ENCODE measurements around the gene CAPN5.
"Not testable (repeated sequence)": the region's sequence is repeated elsewhere in the genome, so short reads cannot be mapped to it uniquely, and the experiment has no call there.

CAPN5 gene

GRCh38 chr11:77042111-77042726, 24.6 kb upstream of the CAPN5 start:
- DNase-seq (ENCODE audit: extremely low read depth in 1 of 2, low read depth in 1 of 2) = no peak

- no peak for DNase-seq (ENCODE audit: extremely low read depth in 1 of 2, low read depth in 1 of 2)
Measured at GRCh38 chr11:77044356-77044755, 22.4 kb upstream of the CAPN5 start.

- no peak for DNase-seq (ENCODE audit: extremely low read depth in 1 of 2, low read depth in 1 of 2)
Measured at GRCh38 chr11:77044886-77045285, 21.9 kb upstream of the CAPN5 start.

GRCh38 chr11:77046060-77046501, 20.7 kb upstream of the CAPN5 start:
- peak in 1 of 2 donors; percentile 37 for DNase-seq (ENCODE audit: extremely low read depth in 1 of 2, low read depth in 1 of 2)

GRCh38 chr11:77047007-77047927, 19.5 kb upstream of the CAPN5 start:
- DNase-seq (ENCODE audit: extremely low read depth in 1 of 2, low read depth in 1 of 2) = peak; percentile 50 to 58

GRCh38 chr11:77047928-77048446, 18.8 kb upstream of the CAPN5 start:
- not testable (repeated sequence) for DNase-seq (ENCODE audit: extremely low read depth in 1 of 2, low read depth in 1 of 2)

- DNase-seq (ENCODE audit: extremely low read depth in 1 of 2, low read depth in 1 of 2) = no peak
Measured at GRCh38 chr11:77049026-77049425, 17.7 kb upstream of the CAPN5 start.

GRCh38 chr11:77051511-77051910, 15.3 kb upstream of the CAPN5 start:
- DNase-seq (ENCODE audit: extremely low read depth in 1 of 2, low read depth in 1 of 2) = no peak

GRCh38 chr11:77052518-77052917, 14.3 kb upstream of the CAPN5 start:
- no peak for DNase-seq (ENCODE audit: extremely low read depth in 1 of 2, low read depth in 1 of 2)

- no peak for DNase-seq (ENCODE audit: extremely low read depth in 1 of 2, low read depth in 1 of 2)
Measured at GRCh38 chr11:77053217-77054015, 13.4 kb upstream of the CAPN5 start.

- DNase-seq (ENCODE audit: extremely low read depth in 1 of 2, low read depth in 1 of 2) = no peak
Measured at GRCh38 chr11:77054084-77054483, 12.7 kb upstream of the CAPN5 start.

GRCh38 chr11:77055101-77055561, 11.6 kb upstream of the CAPN5 start:
- DNase-seq (ENCODE audit: extremely low read depth in 1 of 2, low read depth in 1 of 2) = no peak

GRCh38 chr11:77055913-77056312, 10.9 kb upstream of the CAPN5 start:
- DNase-seq (ENCODE audit: extremely low read depth in 1 of 2, low read depth in 1 of 2) = no peak

GRCh38 chr11:77056814-77057402, 9.9 kb upstream of the CAPN5 start:
- no peak for DNase-seq (ENCODE audit: extremely low read depth in 1 of 2, low read depth in 1 of 2)

- no peak for DNase-seq (ENCODE audit: extremely low read depth in 1 of 2, low read depth in 1 of 2)
Measured at GRCh38 chr11:77057938-77058474, 8.8 kb upstream of the CAPN5 start.

- no peak for DNase-seq (ENCODE audit: extremely low read depth in 1 of 2, low read depth in 1 of 2)
Measured at GRCh38 chr11:77058900-77059299, 7.9 kb upstream of the CAPN5 start.

- no peak for DNase-seq (ENCODE audit: extremely low read depth in 1 of 2, low read depth in 1 of 2)
Measured at GRCh38 chr11:77059806-77060205, 7.0 kb upstream of the CAPN5 start.

- DNase-seq (ENCODE audit: extremely low read depth in 1 of 2, low read depth in 1 of 2) = no peak
Measured at GRCh38 chr11:77060234-77060633, 6.5 kb upstream of the CAPN5 start.

GRCh38 chr11:77061258-77061657, 5.5 kb upstream of the CAPN5 start:
- DNase-seq (ENCODE audit: extremely low read depth in 1 of 2, low read depth in 1 of 2) = not testable (repeated sequence)

GRCh38 chr11:77062924-77063323, 3.8 kb upstream of the CAPN5 start:
- no peak for DNase-seq (ENCODE audit: extremely low read depth in 1 of 2, low read depth in 1 of 2)
